ENCODE measurements around the gene ZC3H18.
A peak's percentile ranks its signal among the peaks of the same experiment; 100 is the strongest.

Gene ZC3H18

GRCh38 chr16:88569985-88570690, at the start of gene ZC3H18:
Gene ZC3H18, plus strand, starts transcription at chr16:88570403. Its CDS starts 6,721 bp downstream, at chr16:88577124.
- DNase-seq (ENCODE audit: low read depth, low spot score) = no peak

DNA sequence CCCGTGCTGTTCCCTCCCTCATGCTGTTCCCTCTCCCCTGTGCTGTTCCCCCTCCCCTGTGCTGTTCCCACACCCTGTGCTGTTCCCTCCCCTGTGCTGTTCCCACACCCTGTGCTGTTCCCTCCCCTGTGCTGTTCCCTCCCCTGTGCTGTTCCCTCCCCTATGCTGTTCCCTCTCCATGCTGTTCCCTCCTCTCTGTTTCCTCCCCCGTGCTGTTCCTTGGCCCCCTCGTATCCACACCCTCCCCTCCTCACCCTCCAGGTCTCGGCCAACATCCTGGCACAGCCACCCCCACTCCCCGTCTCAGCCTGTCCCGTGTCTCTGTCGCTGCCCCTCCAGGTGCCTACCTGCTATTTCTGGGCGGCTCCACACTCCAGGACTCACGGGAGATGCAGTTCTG, 48.5 kb upstream of the ZC3H18 start:
- Histone ChIP-seq H3K9ac (ENCODE audit: insufficient read length) (no peak overlapping the region), H3K36me3 (ENCODE audit: insufficient read depth, low read length) (no peaks in the 10 kb centered on the region), H3K27ac (no peak overlapping the region), H3K9me3 (ENCODE audit: low read depth, low read length) (no peaks in the 10 kb centered on the region), H3K4me3 (no peak overlapping the region)
- DNase-seq (ENCODE audit: low read depth, low spot score) = no peak
- TF ChIP-seq FOXP2 (optimal IDR thresholded peaks at IDR 0.05; ENCODE audit: control extremely low read depth, extremely low read length, insufficient read depth) (no peak), POLR2AphosphoS5 (IDR thresholded peaks at IDR 0.05; ENCODE audit: borderline replicate concordance, low read depth, low read length) (no peak), EZH2 (IDR thresholded peaks at IDR 0.05) (no peak)

More at GRCh38 chr16:88569985-88570690, at the start of gene ZC3H18:
- H3K4me3 ChIP-seq = peak within 1 kb of the TSS; percentile 80
- no peaks in the 10 kb centered on the region; the same call in 1 of the 2 replicates for H3K36me3 ChIP-seq (ENCODE audit: insufficient read depth, low read length)
- peak; percentile 69; the same call in 1 of the 2 replicates for TF ChIP-seq POLR2AphosphoS5 (IDR thresholded peaks at IDR 0.05; ENCODE audit: borderline replicate concordance, low read depth, low read length)
- no peak for TF ChIP-seq FOXP2 (optimal IDR thresholded peaks at IDR 0.05; ENCODE audit: control extremely low read depth, extremely low read length, insufficient read depth)
- H3K9ac ChIP-seq (ENCODE audit: insufficient read length) = peak within 1 kb of the TSS; percentile 78
- no peaks in the 10 kb centered on the region for H3K9me3 ChIP-seq (ENCODE audit: low read depth, low read length)
- H3K27ac ChIP-seq = no peak within 1 kb of the TSS

DNA sequence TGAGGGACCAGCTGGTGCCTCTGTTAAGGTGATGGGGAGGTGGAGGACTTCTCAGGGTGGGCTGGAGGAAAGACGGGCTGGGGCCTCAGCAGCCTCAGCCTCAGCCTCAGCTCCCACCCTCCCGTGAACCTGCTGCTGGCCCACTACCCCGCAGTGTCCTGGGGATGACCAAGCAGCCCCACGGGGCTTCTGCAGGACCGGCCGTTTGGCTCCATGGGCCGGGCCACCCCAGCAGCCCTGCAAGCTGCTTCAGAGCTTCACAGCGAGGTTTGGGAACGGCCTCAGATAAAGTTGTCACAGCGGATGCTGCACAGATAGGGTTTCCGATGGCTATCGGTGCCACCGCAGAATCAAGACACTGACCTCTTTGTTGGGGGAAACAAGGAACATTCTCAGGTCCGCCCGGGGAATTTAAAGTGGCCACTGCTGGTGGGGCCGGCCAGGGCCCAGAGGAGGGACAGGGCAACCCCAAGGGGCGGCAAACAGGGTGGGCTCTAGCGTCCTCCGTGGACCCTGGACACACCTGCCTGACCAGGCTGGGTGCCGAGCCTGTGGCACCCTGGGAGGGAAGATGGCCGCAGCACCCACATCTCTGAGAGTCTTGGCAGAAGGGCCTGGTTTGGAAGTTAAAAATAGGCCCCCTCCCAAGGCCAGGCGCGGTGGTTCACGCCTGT, 47.8 kb upstream of the ZC3H18 start:
- no peaks in the 10 kb centered on the region for H3K36me3 ChIP-seq (ENCODE audit: insufficient read depth, low read length)
- H3K9ac ChIP-seq (ENCODE audit: insufficient read length) = no peak overlapping the region
- no peak overlapping the region for H3K27ac ChIP-seq
- DNase-seq (ENCODE audit: low read depth, low spot score) = no peak
- H3K4me3 ChIP-seq = no peak overlapping the region
- H3K9me3 ChIP-seq (ENCODE audit: low read depth, low read length) = no peaks in the 10 kb centered on the region
- TF ChIP-seq FOXP2 (optimal IDR thresholded peaks at IDR 0.05; ENCODE audit: control extremely low read depth, extremely low read length, insufficient read depth) (no peak), EZH2 (IDR thresholded peaks at IDR 0.05) (no peak), POLR2AphosphoS5 (IDR thresholded peaks at IDR 0.05; ENCODE audit: borderline replicate concordance, low read depth, low read length) (no peak)

DNA sequence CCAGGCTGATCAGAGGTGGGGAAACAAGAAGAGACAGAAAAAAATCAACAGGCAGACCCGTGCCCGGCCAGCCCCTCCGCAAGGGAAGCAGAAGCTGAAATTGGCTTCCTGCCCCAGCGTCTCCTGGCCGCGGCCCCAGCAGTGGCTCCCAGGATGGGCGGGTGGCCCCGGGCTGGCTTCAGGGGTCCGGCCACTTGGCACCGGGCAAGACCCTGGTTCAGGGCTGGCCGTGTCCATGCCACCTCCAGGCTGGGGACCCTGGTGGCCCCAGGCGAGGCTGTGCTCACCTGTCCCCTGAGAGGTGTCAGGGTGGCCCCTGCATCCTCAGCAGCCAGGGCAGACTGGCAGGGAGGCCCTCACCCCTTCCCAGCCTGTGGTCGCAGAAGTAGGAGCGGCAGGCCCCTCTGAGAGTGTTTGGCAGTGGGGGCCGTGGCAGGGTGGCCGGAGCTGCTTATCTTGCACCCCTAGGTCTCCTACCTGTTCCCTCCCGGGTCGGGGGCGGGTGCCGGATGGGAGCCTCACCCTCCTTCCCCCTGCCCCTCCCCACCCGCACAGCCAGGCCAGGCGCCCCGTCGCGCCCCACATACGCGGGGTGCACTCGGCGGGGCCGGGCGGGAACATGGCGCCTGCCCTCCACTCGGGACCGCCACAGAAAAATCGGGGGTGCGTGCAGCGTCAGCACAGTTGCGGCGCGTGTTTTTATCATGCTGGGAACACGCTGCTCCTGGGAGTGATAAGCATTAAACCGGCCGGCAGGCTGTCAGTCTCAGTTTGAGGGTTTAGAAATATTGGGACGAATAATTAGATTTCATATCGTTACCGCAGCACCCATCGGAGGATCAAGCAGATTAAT, 46.7 kb upstream of the ZC3H18 start:
- no peak overlapping the region for H3K27ac ChIP-seq
- H3K36me3 ChIP-seq (ENCODE audit: insufficient read depth, low read length) = no peaks in the 10 kb centered on the region
- no peak overlapping the region for H3K4me3 ChIP-seq
- TF ChIP-seq FOXP2 (optimal IDR thresholded peaks at IDR 0.05; ENCODE audit: control extremely low read depth, extremely low read length, insufficient read depth) (no peak), EZH2 (IDR thresholded peaks at IDR 0.05) (no peak), POLR2AphosphoS5 (IDR thresholded peaks at IDR 0.05; ENCODE audit: borderline replicate concordance, low read depth, low read length) (no peak)
- no peak for DNase-seq (ENCODE audit: low read depth, low spot score)
- no peak overlapping the region for H3K9ac ChIP-seq (ENCODE audit: insufficient read length)
- H3K9me3 ChIP-seq (ENCODE audit: low read depth, low read length) = no peaks in the 10 kb centered on the region

GRCh38 chr16:88524274-88524972, 45.8 kb upstream of the ZC3H18 start:
- no peak overlapping the region for H3K9ac ChIP-seq (ENCODE audit: insufficient read length)
- H3K27ac ChIP-seq = no peak overlapping the region
- DNase-seq (ENCODE audit: low read depth, low spot score) = no peak
- no peak overlapping the region for H3K4me3 ChIP-seq
- H3K9me3 ChIP-seq (ENCODE audit: low read depth, low read length) = no peaks in the 10 kb centered on the region
- no peaks in the 10 kb centered on the region for H3K36me3 ChIP-seq (ENCODE audit: insufficient read depth, low read length)
- TF ChIP-seq POLR2AphosphoS5 (IDR thresholded peaks at IDR 0.05; ENCODE audit: borderline replicate concordance, low read depth, low read length) (no peak), FOXP2 (optimal IDR thresholded peaks at IDR 0.05; ENCODE audit: control extremely low read depth, extremely low read length, insufficient read depth) (no peak), EZH2 (IDR thresholded peaks at IDR 0.05) (no peak)

DNA sequence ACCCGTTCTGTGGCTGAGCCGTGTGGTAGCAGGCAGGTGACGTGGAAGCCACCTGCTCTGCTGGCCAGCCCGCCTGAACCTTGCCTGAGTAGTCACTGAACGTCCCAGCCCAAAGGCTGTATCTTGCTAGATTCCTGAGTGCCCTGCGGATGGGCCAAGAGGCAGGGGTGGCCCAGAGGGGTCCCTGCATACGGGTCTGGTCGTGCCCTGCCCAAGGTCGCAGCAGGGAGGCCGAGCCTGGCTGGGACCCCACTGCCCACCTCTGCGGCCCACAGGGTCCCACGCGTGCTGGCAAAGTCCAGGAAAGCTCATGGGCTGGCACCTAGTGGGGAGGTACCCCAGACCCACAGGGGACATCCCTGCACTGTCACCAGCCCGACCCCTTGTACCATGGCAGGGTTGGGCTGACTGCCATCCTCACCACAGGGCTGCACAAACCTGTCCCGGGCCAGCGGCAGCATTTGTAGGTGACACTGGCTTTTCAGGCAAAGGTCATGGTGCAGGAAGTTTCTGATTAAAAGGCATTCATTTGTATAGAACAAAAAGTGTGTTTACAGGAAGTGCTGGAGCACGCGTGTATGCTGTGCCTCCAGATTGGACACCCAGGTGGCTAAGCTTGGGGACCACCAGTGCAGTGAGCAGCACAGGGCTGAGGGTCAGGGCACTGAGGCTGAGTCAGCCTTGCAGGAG, 45.1 kb upstream of the ZC3H18 start:
- no peak overlapping the region for H3K27ac ChIP-seq
- TF ChIP-seq EZH2 (IDR thresholded peaks at IDR 0.05) (no peak), FOXP2 (optimal IDR thresholded peaks at IDR 0.05; ENCODE audit: control extremely low read depth, extremely low read length, insufficient read depth) (no peak), POLR2AphosphoS5 (IDR thresholded peaks at IDR 0.05; ENCODE audit: borderline replicate concordance, low read depth, low read length) (no peak)
- no peak overlapping the region for H3K4me3 ChIP-seq
- no peaks in the 10 kb centered on the region for H3K36me3 ChIP-seq (ENCODE audit: insufficient read depth, low read length)
- no peaks in the 10 kb centered on the region for H3K9me3 ChIP-seq (ENCODE audit: low read depth, low read length)
- DNase-seq (ENCODE audit: low read depth, low spot score) = no peak
- H3K9ac ChIP-seq (ENCODE audit: insufficient read length) = no peak overlapping the region

DNA sequence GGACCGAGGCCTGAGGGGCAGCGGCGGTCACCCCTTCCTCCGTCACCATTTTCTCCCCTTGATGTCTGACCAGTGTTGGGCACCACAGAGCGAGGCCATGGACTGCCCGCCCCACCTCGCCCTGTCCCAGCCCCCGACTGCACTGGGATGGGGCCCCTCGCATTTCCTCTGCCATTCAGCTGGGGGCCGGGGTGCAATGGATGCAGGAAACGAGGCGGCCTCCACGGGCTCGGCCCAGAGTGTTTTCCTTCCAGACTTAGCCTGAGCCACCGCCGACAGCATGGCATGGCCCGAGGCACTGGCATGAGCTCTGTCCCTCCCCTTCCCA, 44.6 kb upstream of the ZC3H18 start:
- H3K9ac ChIP-seq (ENCODE audit: insufficient read length) = no peak overlapping the region
- TF ChIP-seq EZH2 (IDR thresholded peaks at IDR 0.05) (no peak), POLR2AphosphoS5 (IDR thresholded peaks at IDR 0.05; ENCODE audit: borderline replicate concordance, low read depth, low read length) (no peak), FOXP2 (optimal IDR thresholded peaks at IDR 0.05; ENCODE audit: control extremely low read depth, extremely low read length, insufficient read depth) (no peak)
- DNase-seq (ENCODE audit: low read depth, low spot score) = no peak
- no peaks in the 10 kb centered on the region for H3K9me3 ChIP-seq (ENCODE audit: low read depth, low read length)
- no peak overlapping the region for H3K4me3 ChIP-seq
- no peaks in the 10 kb centered on the region for H3K36me3 ChIP-seq (ENCODE audit: insufficient read depth, low read length)
- no peak overlapping the region for H3K27ac ChIP-seq
